Endothelial cell of umbilical vein (primary cell): ENCODE measurements around the gene ERI2. TPM values are rescaled to one million over a fixed set of nuclear protein-coding genes. Genes with fewer than 3 reads are reported as not detected.

Experiments used
- BruUV-seq: library from RNA; stranded (reverse); fragments of 400-500 nt; replicated peaks from 2 replicates; lab custom pipeline; 2021; lab: Mats Ljungman, UMichigan
- CTCF ChIA-PET: fragments of 300-600, 350-600 bp; sonication (Branson Sonifier 250); formaldehyde crosslinking; loops from one replicate; lab custom pipeline; 2021; ENCODE audit warnings: antibody characterized with exemption, inconsistent platforms; lab: Charles Lee
- POLR2A ChIA-PET: fragments of 300-600, 350-600 bp; sonication (Branson Sonifier 250); formaldehyde crosslinking; loops from one replicate; lab custom pipeline; 2021; ENCODE audit warnings: antibody characterized with exemption, inconsistent platforms; lab: Charles Lee
- DNase-seq: peaks from one replicate; pipeline ENCODE4 v3.0.0-alpha.2; 2011; ENCODE audit warnings: low read depth, low spot score
- FAIRE-seq: peaks from 2 replicates; lab custom pipeline; 2011; peaks lifted over from hg19 to GRCh38; lab: Jason Lieb, UNC
- H2AFZ ChIP-seq: 2 replicates; pipeline ENCODE4 v1.6.0; 2012; ENCODE audit warnings: low read depth, low read length, control low read depth, inconsistent platforms
- H3K27ac ChIP-seq: 2 replicates; pipeline ENCODE4 v1.5.1; 2011; ENCODE audit warnings: low read depth, mild to moderate bottlenecking, control low read depth, low read length, moderate library complexity; ENCODE audit not compliant: insufficient read depth
- H3K27me3 ChIP-seq, 2 experiments: 2 replicates each; pipeline versions ENCODE4 v1.6.0 to v1.6.1; 2011; ENCODE audit warnings: low read length in 2 of 2, mixed read lengths in 1 of 2; ENCODE audit not compliant: control insufficient read depth in 2 of 2, insufficient read depth in 2 of 2
- H3K36me3 ChIP-seq, 2 experiments: 2 replicates in 1 of 2; 3 replicates in 1 of 2; pipeline ENCODE4 v1.5.1; 2011; ENCODE audit warnings: low read length in 2 of 2, mild to moderate bottlenecking in 1 of 2, moderate library complexity in 1 of 2; ENCODE audit not compliant: control insufficient read depth in 2 of 2, insufficient read depth in 2 of 2; ENCODE audit errors: extremely low read depth in 1 of 2
- H3K4me1 ChIP-seq: 3 replicates; pipeline ENCODE4 v1.5.1; 2011; ENCODE audit warnings: mild to moderate bottlenecking, low read length; ENCODE audit not compliant: control insufficient read depth, insufficient read depth; ENCODE audit errors: extremely low read depth
- H3K4me2 ChIP-seq: 2 replicates; pipeline ENCODE4 v1.6.1; 2011; ENCODE audit warnings: low read length, control low read depth, mixed read lengths; ENCODE audit not compliant: insufficient read depth
- H3K4me3 ChIP-seq, 3 experiments: fragments of 200-600 bp in 1 of 3; sonication (generic), shearing (Covaris generic) in 1 of 3; replicated peaks in 1 of 3; 2 replicates each; pipeline ENCODE4 v1.5.1; 2011 to 2016; ENCODE audit warnings: control low read depth in 3 of 3, low read length in 3 of 3, mild to moderate bottlenecking in 2 of 3, inconsistent platforms in 1 of 3, low read depth in 1 of 3, moderate library complexity in 1 of 3; ENCODE audit not compliant: insufficient read depth in 1 of 3
- H3K79me2 ChIP-seq: 2 replicates; pipeline ENCODE4 v1.6.0; 2012; ENCODE audit warnings: low read length, inconsistent platforms; ENCODE audit not compliant: control insufficient read depth, insufficient read depth
- H3K9ac ChIP-seq: replicated peaks from 2 replicates; pipeline ENCODE3; 2011; ENCODE audit warnings: low read length, control low read depth; ENCODE audit not compliant: insufficient read depth; ENCODE audit errors: extremely low read depth
- H3K9me1 ChIP-seq: replicated peaks from 3 replicates; pipeline ENCODE4 v1.6.0; 2011; ENCODE audit warnings: mild to moderate bottlenecking, low read length; ENCODE audit not compliant: control insufficient read depth, insufficient read depth; ENCODE audit errors: extremely low read depth
- H3K9me3 ChIP-seq: replicated peaks from 2 replicates; pipeline ENCODE4 v1.5.1; 2012; ENCODE audit warnings: low read length, inconsistent platforms; ENCODE audit not compliant: control insufficient read depth, insufficient read depth
- H4K20me1 ChIP-seq: replicated peaks from 2 replicates; pipeline ENCODE3; 2011; ENCODE audit warnings: mild to moderate bottlenecking, low read length; ENCODE audit not compliant: control insufficient read depth, insufficient read depth; ENCODE audit errors: extremely low read depth
- EZH2 ChIP-seq: IDR thresholded peaks from 2 replicates; pipeline ENCODE4 v1.6.1; 2012; ENCODE audit warnings: borderline replicate concordance, low read depth, mild to moderate bottlenecking, moderate library complexity, low read length, inconsistent platforms; ENCODE audit not compliant: severe bottlenecking
- FOS ChIP-seq: IDR thresholded peaks from 2 replicates; pipeline ENCODE4 v1.6.1; 2011; ENCODE audit warnings: mild to moderate bottlenecking, low read length, moderate library complexity, borderline replicate concordance; ENCODE audit not compliant: insufficient read depth
- GATA2 ChIP-seq: IDR thresholded peaks from 2 replicates; pipeline ENCODE4 v1.7.0; 2011; ENCODE audit warnings: low read depth, mild to moderate bottlenecking, moderate library complexity, mixed read lengths, low read length; ENCODE audit not compliant: insufficient read length, insufficient read depth
- JUN ChIP-seq: IDR thresholded peaks from 2 replicates; pipeline ENCODE4 v1.6.1; 2011; ENCODE audit warnings: borderline replicate concordance, low read depth; ENCODE audit not compliant: insufficient read length, insufficient read depth
- MYC ChIP-seq: IDR thresholded peaks from one replicate; pipeline ENCODE4 v1.6.1; 2011; ENCODE audit warnings: mild to moderate bottlenecking, low read depth, low read length
- POLR2A ChIP-seq: IDR thresholded peaks from 2 replicates; pipeline ENCODE4 v1.6.1; 2012; ENCODE audit warnings: low read depth, mild to moderate bottlenecking, control low read depth, low read length
- POLR2AphosphoS5 ChIP-seq: IDR thresholded peaks from 2 replicates; pipeline ENCODE4 v1.6.1; 2012; ENCODE audit warnings: low read depth, mild to moderate bottlenecking, control low read depth, low read length, moderate library complexity; ENCODE audit not compliant: insufficient read depth
- dilution Hi-C: fragments of 300-500 bp; cut with MboI; formaldehyde crosslinking; loops from one replicate; pipeline ENCODE4 v1.15.0; 2019; ENCODE audit warnings: low sequenced_read_pairs; ENCODE audit not compliant: extremely low pct_ligation_motif_present
- intact Hi-C: fragments of 100-400 bp; cut with micrococcal nuclease; formaldehyde crosslinking; loops from one replicate; pipeline ENCODE4 v1.10.0; 2022
- polyA plus RNA-seq, 4 experiments: library from polyadenylated mRNA; depleted of rRNA in 3 of 4; stranded (reverse) in 3 of 4; unstranded in 1 of 4; fragments of >200 nt; gene quantifications; 2 replicates each; pipeline versions ENCODE4 v1.2.1 to v1.2.3, GENCODE V29; 2011 to 2012; ENCODE audit warnings: missing spikeins in 1 of 4
- total RNA-seq: library from RNA; stranded (reverse); gene quantifications from 2 replicates; pipeline ENCODE4 v1.2.3, GENCODE V29; 2021
- TF ChIP-seq, protein P1 (sequence below), 2 donors: IDR thresholded peaks; 1 replicate in 1 of 2; 2 replicates in 1 of 2; pipeline ENCODE4 v1.5.1; 2011; ENCODE audit warnings: low read length in 2 of 2, mild to moderate bottlenecking in 2 of 2, moderate library complexity in 2 of 2, control low read depth in 1 of 2, inconsistent platforms in 1 of 2, low read depth in 1 of 2; ENCODE audit not compliant: insufficient read depth in 1 of 2; ENCODE audit errors: extremely low read depth in 1 of 2
- TF ChIP-seq, protein P2 (sequence below): IDR thresholded peaks from 2 replicates; pipeline ENCODE4 v1.6.1; 2011; ENCODE audit not compliant: insufficient read depth, insufficient read length

The ERI2 gene
- total and polyA plus RNA-seq, 2 donors (not counting 3 experiments of a cell fraction or from before 2014, with no cell fraction given): 6.6 to 8.9 TPM

DNA sequence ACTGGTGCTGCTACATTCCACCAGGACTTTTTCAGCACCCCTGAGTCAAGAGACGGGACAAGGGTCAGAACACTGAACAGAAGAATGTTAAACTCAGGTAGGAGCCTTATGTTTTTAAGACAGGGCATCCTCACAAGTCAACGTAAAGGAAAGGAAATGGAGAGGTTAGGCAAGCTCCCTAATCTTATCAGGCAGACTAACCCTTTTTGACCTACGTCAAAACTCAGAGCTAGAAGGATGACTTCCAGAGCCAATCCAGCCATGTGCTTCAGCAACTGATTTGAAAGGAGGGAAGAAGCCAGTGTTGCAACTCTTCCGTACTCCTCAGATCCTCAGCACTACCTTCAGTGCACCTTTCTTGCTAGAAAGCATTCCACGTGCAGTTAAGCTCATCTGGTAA lies 46.9 kb upstream of the ERI2 start:
- no peak for FAIRE-seq
- no peak overlapping the region for H2AFZ ChIP-seq
- BruUV-seq: no TSS peak
- H3K27me3 ChIP-seq: no peaks in the 10 kb centered on the region
- no peak overlapping the region for H3K4me3 ChIP-seq
- H3K4me1 ChIP-seq: peaks cover 48% of the 10 kb centered on the region
- POLR2A ChIA-PET: interaction anchor here (1.1 to 1.5 kb wide), 2 partner anchors 45 to 47 kb away, joined by 3 to 5 read pairs; partner anchors contain the start of genes DCUN1D3 and LYRM1
- DNase-seq: no peak
- peaks cover 10 to 14% of the 10 kb centered on the region in 2 experiments for H3K36me3 ChIP-seq
- H3K79me2 ChIP-seq: peaks cover 8% of the 10 kb centered on the region
- peak overlapping the region; percentile 30 for H3K4me2 ChIP-seq
- H3K9me1 ChIP-seq: no peaks in the 10 kb centered on the region
- TF ChIP-seq, protein P1, sequence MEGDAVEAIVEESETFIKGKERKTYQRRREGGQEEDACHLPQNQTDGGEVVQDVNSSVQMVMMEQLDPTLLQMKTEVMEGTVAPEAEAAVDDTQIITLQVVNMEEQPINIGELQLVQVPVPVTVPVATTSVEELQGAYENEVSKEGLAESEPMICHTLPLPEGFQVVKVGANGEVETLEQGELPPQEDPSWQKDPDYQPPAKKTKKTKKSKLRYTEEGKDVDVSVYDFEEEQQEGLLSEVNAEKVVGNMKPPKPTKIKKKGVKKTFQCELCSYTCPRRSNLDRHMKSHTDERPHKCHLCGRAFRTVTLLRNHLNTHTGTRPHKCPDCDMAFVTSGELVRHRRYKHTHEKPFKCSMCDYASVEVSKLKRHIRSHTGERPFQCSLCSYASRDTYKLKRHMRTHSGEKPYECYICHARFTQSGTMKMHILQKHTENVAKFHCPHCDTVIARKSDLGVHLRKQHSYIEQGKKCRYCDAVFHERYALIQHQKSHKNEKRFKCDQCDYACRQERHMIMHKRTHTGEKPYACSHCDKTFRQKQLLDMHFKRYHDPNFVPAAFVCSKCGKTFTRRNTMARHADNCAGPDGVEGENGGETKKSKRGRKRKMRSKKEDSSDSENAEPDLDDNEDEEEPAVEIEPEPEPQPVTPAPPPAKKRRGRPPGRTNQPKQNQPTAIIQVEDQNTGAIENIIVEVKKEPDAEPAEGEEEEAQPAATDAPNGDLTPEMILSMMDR (IDR thresholded peaks at IDR 0.05; ENCODE audit: extremely low read depth in 1 of 2, insufficient read depth in 1 of 2, low read depth in 1 of 2, low read length in 2 of 2): no peak
- TF ChIP-seq EZH2 (no peak), GATA2 (no peak), POLR2A (no peak), FOS (no peak), MYC (no peak), POLR2AphosphoS5 (no peak), JUN (no peak)
- TF ChIP-seq, protein P2, sequence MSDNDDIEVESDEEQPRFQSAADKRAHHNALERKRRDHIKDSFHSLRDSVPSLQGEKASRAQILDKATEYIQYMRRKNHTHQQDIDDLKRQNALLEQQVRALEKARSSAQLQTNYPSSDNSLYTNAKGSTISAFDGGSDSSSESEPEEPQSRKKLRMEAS: no peak
- CTCF ChIA-PET: interaction anchor here (0.6 to 3.8 kb wide), 7 partner anchors 13 to 336 kb away, joined by 3 to 42 read pairs (median 8); no protein-coding TSS in a partner anchor
- dilution Hi-C loops (no loop called here), intact Hi-C loops (loop anchor here (1.0 to 5.0 kb wide), 3 partner anchors 51 to 424 kb away; partner anchors contain the start of gene CRYM)
- no peaks in the 10 kb centered on the region for H3K9me3 ChIP-seq
- no peak overlapping the region for H3K9ac ChIP-seq
- H4K20me1 ChIP-seq: no peaks in the 10 kb centered on the region
- H3K27ac ChIP-seq: peak overlapping the region; percentile 66
